DND-41 (cell line): ENCODE data around the gene MBP.

Source experiments
- ATAC-seq: fragments of 200-7000 bp; cut with Tn5 transposase; 3 replicates; pipeline ENCODE4 v1.9.1; 2021; ENCODE audit warnings: low read depth; ENCODE audit not compliant: insufficient read depth
- DNase-seq: peaks from one replicate; pipeline ENCODE4 v3.0.0-alpha.2; 2020
- H2AFZ ChIP-seq: 2 replicates; pipeline ENCODE4 v1.6.0; 2012; ENCODE audit warnings: low read depth, low read length
- H3K27ac ChIP-seq: 2 replicates; pipeline ENCODE4 v1.5.1; 2012; ENCODE audit warnings: low read length, inconsistent platforms
- H3K27me3 ChIP-seq: fragments of 200-600 bp; sonication (generic); 2 replicates; pipeline ENCODE4 v1.6.0; 2012; ENCODE audit warnings: low read length, mild to moderate bottlenecking, inconsistent platforms; ENCODE audit not compliant: insufficient read depth, poor library complexity
- H3K36me3 ChIP-seq: 2 replicates; pipeline ENCODE4 v1.5.1; 2012; ENCODE audit warnings: low read length, inconsistent platforms; ENCODE audit not compliant: insufficient read depth
- H3K4me1 ChIP-seq: 2 replicates; pipeline ENCODE4 v1.5.1; 2012; ENCODE audit warnings: mild to moderate bottlenecking, low read length; ENCODE audit not compliant: insufficient read depth
- H3K4me2 ChIP-seq: 2 replicates; pipeline ENCODE4 v1.6.0; 2012; ENCODE audit warnings: mild to moderate bottlenecking, moderate library complexity, low read length, inconsistent platforms; ENCODE audit not compliant: insufficient read depth
- H3K4me3 ChIP-seq, 2 experiments: fragments of 200-600 bp in 1 of 2; shearing (Covaris generic) in 1 of 2; 2 replicates each; pipeline ENCODE4 v1.5.1; 2012 to 2016; ENCODE audit warnings: inconsistent platforms in 2 of 2, low read length in 2 of 2, mild to moderate bottlenecking in 2 of 2, low read depth in 1 of 2, moderate library complexity in 1 of 2
- H3K79me2 ChIP-seq: 2 replicates; pipeline ENCODE4 v1.6.0; 2012; ENCODE audit warnings: low read length, inconsistent platforms; ENCODE audit not compliant: insufficient read depth
- H3K9ac ChIP-seq: 2 replicates; pipeline ENCODE4 v1.6.0; 2012; ENCODE audit warnings: low read depth, mild to moderate bottlenecking, inconsistent platforms, low read length, moderate library complexity
- H3K9me3 ChIP-seq: 2 replicates; pipeline ENCODE4 v1.5.1; 2012; ENCODE audit warnings: low read length, moderate library complexity, mild to moderate bottlenecking, inconsistent platforms; ENCODE audit not compliant: insufficient read depth, severe bottlenecking
- H4K20me1 ChIP-seq: 2 replicates; pipeline ENCODE4 v1.6.0; 2012; ENCODE audit warnings: low read length; ENCODE audit not compliant: insufficient read depth
- EZH2 ChIP-seq: IDR thresholded peaks from 3 replicates; pipeline ENCODE4 v1.6.1; 2012; ENCODE audit warnings: borderline replicate concordance, low read depth, mild to moderate bottlenecking, moderate library complexity, low read length, inconsistent platforms; ENCODE audit not compliant: severe bottlenecking
- TF ChIP-seq, protein P1 (sequence below): IDR thresholded peaks from 2 replicates; pipeline ENCODE4 v1.5.1; 2012; ENCODE audit warnings: borderline replicate concordance, low read length, moderate library complexity, mild to moderate bottlenecking; ENCODE audit not compliant: poor library complexity, severe bottlenecking; ENCODE audit errors: extremely low read depth

The MBP gene

DNA sequence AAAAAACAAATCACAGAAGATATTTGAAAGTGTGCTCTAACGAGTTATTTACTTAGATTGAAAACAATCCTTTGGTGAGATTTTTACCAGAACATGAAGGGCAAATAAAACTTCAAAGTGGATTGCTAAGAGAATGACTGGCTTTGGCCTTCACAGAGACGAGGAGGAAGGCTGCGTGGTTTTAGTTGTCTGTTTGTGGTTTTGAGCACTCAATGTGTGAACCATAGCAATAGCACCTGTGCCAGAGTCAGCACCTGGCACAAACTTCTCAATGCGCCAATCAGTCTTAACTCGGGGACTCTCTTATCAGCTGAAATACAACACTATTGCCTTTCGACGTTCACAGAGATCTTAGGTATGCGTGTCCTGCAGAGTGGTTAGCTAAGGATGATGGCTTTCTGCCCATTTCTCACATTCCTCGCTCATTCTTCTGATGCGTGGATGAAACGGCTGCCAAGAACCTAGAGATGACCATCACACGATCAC lies 70.0 kb downstream of the MBP start:
- Histone ChIP-seq H3K4me2 (peak overlapping the region; percentile 67), H3K4me1 (peaks cover 96% of the 10 kb centered on the region), H3K9me3 (no peaks in the 10 kb centered on the region), H3K79me2 (peaks cover 35% of the 10 kb centered on the region), H2AFZ (no peak overlapping the region), H3K27ac (peak overlapping the region; percentile 92), H3K27me3 (no peaks in the 10 kb centered on the region), H4K20me1 (no peaks in the 10 kb centered on the region), H3K4me3 (peak overlapping the region in 1 of 2 experiments; percentile 49; a peak in 1 of 4 replicates), H3K9ac (peak overlapping the region; percentile 56), H3K36me3 (peaks cover 13% of the 10 kb centered on the region; the same call in 1 of the 2 replicates)
- ATAC-seq = peak; percentile 76
- TF ChIP-seq, protein P1, sequence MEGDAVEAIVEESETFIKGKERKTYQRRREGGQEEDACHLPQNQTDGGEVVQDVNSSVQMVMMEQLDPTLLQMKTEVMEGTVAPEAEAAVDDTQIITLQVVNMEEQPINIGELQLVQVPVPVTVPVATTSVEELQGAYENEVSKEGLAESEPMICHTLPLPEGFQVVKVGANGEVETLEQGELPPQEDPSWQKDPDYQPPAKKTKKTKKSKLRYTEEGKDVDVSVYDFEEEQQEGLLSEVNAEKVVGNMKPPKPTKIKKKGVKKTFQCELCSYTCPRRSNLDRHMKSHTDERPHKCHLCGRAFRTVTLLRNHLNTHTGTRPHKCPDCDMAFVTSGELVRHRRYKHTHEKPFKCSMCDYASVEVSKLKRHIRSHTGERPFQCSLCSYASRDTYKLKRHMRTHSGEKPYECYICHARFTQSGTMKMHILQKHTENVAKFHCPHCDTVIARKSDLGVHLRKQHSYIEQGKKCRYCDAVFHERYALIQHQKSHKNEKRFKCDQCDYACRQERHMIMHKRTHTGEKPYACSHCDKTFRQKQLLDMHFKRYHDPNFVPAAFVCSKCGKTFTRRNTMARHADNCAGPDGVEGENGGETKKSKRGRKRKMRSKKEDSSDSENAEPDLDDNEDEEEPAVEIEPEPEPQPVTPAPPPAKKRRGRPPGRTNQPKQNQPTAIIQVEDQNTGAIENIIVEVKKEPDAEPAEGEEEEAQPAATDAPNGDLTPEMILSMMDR = no peak
- TF ChIP-seq EZH2 = no peak
- peak; percentile 89 for DNase-seq

DNA sequence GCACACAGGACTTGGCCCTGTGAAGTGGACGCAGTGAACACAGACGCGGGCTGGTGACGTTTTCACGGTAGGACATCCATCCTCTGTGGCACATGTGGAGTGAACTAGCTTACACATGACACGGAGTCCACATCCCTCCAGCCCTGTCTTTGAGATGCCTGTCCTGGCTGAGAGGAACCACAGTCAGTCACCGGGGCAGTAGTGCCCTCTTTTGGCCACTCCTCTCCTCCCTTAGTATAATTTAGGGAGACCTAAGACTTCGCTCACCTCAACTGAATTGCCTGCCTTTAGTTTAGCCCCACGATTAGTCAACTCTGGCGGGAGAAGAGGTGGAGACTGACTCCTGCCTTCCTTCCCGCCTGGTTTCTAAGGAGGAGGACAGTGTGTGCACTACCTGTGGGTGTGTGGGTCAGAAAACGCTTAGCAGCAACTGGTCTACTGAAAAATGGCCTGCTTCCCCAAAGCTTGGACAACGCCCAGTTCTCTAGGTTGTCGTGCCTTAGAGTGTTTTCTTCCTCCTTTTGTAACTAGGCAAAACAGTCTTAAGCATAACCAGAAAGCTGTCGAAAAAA lies 70.6 kb downstream of the MBP start:
- Histone ChIP-seq H3K27ac (peak overlapping the region; percentile 92), H3K4me1 (peaks cover 96% of the 10 kb centered on the region), H3K36me3 (peaks cover 13% of the 10 kb centered on the region; the same call in 1 of the 2 replicates), H4K20me1 (no peaks in the 10 kb centered on the region), H3K4me2 (peak overlapping the region; percentile 67), H3K79me2 (peaks cover 34% of the 10 kb centered on the region), H3K27me3 (no peaks in the 10 kb centered on the region), H2AFZ (no peak overlapping the region), H3K4me3 (peak overlapping the region in 1 of 2 experiments; percentile 28; a peak in 1 of 4 replicates), H3K9me3 (no peaks in the 10 kb centered on the region), H3K9ac (peak overlapping the region; percentile 56)
- TF ChIP-seq EZH2 = no peak
- TF ChIP-seq, protein P1 = peak; percentile 40
- ATAC-seq = peak; percentile 6; the same call in 2 of the 3 replicates
- DNase-seq = peak; percentile 55

DNA sequence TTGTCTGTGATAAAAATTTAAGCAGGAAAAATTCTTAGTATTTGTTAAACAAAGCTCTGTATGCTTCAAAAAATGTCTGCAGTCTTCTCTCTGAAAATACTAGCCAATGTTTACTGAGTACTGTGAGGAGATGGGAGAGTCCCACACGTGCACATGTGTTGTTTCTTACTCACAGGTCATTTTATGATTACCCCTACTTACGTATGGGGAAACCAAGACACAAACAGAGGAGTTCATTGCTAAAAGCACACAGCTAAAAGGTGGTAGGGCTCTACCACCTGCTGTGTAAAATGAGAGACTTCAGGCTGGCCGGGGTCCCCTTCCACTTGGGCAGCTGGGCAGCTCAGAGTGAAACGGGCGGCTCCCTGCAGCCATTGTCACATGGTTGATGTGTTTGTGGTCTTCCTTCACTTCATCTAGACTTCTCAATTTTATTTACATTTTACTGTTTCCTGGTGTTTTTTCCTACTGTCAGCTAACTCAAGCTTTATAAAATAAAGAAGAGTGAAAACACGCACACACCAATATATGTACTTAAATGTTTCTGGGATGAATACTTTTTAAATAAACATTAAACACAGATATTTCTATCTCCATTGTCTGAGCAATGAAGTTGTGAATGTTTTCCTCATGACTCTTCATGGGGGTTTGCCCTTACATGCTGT lies 71.2 kb downstream of the MBP start:
- Histone ChIP-seq H3K79me2 (peaks cover 28% of the 10 kb centered on the region), H3K27me3 (no peaks in the 10 kb centered on the region), H3K4me3 (peak overlapping the region in 1 of 2 experiments; percentile 28; a peak in 1 of 4 replicates), H3K4me2 (peak overlapping the region; percentile 67), H3K4me1 (peaks cover 96% of the 10 kb centered on the region), H3K9ac (peak overlapping the region; percentile 56), H3K27ac (peak overlapping the region; percentile 92), H3K36me3 (peaks cover 13% of the 10 kb centered on the region; the same call in 1 of the 2 replicates), H4K20me1 (no peaks in the 10 kb centered on the region), H2AFZ (no peak overlapping the region), H3K9me3 (no peaks in the 10 kb centered on the region)
- no peak for DNase-seq
- ATAC-seq = no peak
- TF ChIP-seq, protein P1 = no peak
- no peak for TF ChIP-seq EZH2
